Large intestine (tissue), 1 donor: Measurements from ENCODE around the gene ELMOD1. TPM values are rescaled to one million over a fixed set of nuclear protein-coding genes. Genes with fewer than 3 reads are reported as not detected.

Experiments
- polyA plus RNA-seq: library from polyadenylated mRNA; unstranded; fragments of 120-200 nt; gene quantifications from one replicate; pipeline ENCODE4 v1.2.1, GENCODE V29; 2013

ELMOD1 gene
- polyA plus RNA-seq, 1 donor: 0.43 TPM

Other genes starting within 250 kb of the ELMOD1 start
- gene CWF19L2, start 133.3 kb upstream of the ELMOD1 start, polyA plus RNA-seq: 10.8 TPM
- gene ALKBH8, start 25.4 kb upstream of the ELMOD1 start, polyA plus RNA-seq: 8.7 TPM
- gene SLN, start 120.9 kb downstream of the ELMOD1 start, polyA plus RNA-seq: 6.1 TPM